HG03439 (cell line): ENCODE data around the gene INPP5K.

Source experiments
- ATAC-seq: cut with Tn5 transposase; IDR thresholded peaks from one replicate; pipeline ENCODE4 v1.9.1; 2021; ENCODE audit warnings: mild to moderate bottlenecking, moderate library complexity; ENCODE audit not compliant: unreplicated experiment

The INPP5K gene

GRCh38 chr17:1486802-1487695 lies 29.4 kb downstream of the INPP5K start:
- ATAC-seq, result no peak

- no peak for ATAC-seq
Measured at GRCh38 chr17:1485423-1486376, 30.7 kb downstream of the INPP5K start.

- ATAC-seq, result no peak
Measured at GRCh38 chr17:1484676-1485422, 31.6 kb downstream of the INPP5K start.

DNA sequence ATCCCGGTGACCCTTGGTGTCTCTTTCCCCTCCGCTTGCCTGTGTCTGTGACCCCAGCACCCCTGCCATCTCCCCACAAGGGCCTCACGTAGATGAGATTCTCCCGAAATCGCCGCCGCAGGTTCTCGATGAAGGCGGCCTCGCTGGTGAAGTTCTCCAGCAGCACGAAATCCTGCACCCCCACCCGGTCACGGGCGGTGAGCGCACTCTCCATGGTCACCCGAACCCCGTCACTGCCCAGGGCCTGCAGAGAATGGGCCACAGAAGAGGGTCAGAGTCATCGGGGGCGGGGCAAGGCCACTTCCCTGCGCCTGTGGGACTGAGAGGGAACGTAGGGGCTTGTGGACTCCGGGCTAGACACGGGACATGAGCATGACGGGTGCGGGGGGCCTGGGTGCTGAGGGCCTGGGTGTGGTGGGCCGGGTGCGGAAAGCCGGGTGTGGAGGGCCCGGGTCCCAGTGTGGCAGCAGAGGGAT lies 32.3 kb downstream of the INPP5K start:
- no peak for ATAC-seq

GRCh38 chr17:1482680-1483079 lies 33.7 kb downstream of the INPP5K start:
- ATAC-seq, result no peak

GRCh38 chr17:1481736-1482135 lies 34.7 kb downstream of the INPP5K start:
- ATAC-seq, result no peak

DNA sequence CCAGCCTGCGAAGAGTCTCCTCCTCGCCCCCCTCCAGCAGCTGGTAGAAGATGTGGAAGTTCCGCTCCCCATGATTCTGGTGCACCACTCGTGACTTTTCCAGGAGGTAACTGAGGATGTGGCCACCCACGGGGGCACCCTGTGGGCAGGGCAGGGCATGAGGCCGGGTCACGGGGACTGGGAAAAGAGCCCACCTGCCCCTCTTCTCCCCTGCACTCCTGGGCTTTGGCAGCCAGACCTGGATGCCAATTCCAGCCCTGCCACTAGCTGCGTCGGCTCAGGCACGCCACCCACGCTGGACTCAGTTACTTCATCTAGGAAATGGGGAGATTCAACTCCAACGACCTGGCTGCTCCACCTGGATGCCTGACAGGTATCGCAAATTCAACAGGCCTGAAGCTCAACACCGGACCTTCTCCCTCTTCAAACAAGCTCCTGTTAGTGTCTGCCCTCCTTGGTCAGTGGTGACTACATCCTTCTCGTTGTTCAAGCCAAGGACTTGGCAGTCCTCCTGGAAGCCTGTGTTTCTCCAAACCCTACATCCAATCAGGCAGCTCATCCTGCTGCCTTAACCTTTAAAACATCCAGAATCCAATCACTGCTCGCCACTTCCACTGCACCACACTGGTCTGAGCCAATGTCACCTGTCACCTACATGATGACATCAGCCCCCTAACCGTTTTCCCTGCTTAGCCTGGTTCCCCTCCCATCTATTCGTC lies 35.5 kb downstream of the INPP5K start:
- ATAC-seq, result no peak

DNA sequence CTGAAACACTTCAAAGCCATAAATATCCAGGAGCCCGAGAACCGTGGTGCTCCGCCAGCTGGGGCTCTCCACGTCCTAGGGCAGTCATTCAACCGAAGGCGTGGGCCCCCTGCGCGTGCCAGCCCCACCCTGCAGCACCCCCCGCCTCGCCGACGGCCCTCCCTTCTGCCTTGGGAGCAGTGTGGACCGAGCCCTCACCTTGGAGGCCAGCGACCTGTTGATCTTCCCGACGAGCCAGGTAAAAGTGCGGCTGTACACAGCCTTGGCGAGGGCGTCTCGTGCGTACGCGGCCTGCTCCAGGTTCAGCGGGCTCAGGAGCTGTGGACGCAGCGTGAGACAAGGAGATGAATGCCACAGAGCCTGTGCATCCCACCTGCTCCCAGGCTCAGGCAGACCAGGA lies 38.0 kb downstream of the INPP5K start:
- ATAC-seq, result no peak

DNA sequence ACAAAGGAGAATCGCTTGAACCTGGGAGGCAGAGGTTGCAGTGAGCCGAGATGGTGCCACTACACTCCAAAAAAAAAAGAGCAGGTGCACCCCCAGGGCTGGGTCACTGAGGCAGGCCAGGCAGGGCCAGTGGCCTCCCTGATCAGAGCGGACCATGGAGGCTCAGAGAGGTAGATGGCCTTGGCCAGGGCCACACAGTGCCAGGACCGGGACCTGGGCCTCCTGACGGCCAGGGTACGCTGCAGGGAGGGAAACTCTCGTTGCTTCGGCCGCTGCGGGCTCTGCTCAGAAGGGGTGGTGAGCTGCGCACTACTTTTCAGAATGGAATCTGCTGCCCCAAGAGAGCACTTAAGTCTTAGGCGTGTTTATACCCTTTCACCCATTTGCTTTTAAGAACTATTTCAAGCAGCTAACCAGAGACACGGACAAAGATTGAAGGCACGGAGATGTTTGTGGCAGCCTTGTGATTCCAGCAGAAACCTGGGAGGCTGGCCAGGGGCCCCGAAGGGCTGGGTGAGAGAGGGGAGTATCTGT lies 41.0 kb downstream of the INPP5K start:
- no peak for ATAC-seq

DNA sequence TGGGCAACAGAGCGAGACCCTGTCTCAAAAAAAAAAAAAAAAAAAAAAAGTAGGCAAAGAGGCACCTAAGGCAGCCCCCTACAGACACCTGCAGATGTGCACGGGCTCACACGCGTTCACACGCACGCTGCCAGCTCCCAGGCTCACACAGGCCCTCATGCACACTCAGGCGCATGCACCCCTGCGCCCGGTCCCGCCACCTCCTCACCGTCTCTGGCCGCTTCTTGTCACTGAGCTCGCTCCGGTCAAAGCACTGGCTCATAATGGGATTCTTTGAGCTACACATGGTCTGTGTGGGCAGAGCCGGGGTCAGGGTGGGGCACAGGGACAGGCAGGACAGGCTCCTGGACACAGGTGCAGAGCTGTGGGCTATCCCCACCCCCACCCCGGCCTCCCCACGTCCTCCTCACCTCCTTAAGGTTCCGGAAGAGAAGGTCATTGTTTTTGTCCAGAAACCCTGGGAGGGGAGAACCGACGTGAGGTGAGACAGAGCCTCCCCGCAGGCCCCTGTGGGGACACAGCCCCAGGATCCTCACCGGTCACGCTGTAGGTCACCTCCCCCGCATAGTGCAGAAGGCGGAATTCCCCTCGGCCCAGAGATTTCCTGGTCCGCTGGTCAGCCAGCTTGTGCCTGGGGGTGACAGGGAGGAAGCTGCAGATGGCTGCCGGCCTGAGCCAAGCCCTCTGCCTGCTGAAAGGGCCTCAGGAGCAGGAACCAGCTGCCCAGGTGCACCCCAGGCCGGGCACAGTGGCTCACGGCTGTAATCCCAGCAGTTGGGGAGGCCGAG lies 41.8 kb downstream of the INPP5K start:
- ATAC-seq, result no peak

DNA sequence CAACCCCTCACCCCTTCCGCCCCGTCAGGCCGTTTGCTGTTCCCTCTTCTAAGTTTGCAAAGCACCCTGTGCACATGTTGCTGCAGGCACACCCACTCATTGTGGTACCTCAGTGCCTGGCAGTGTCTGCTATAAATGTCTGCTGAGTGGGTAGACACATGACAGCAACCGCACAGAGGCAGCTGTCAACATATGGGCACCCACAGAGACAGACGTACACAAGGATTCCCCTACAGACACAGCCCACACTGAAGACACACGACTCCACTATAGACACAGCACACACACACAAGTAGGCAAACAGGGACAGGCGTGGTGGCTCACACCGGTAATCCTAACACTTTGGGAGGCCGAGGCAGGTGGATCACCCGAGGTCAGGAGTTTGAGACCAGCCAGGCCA lies 42.6 kb downstream of the INPP5K start:
- ATAC-seq, result no peak

GRCh38 chr17:1473170-1473569 lies 43.2 kb downstream of the INPP5K start:
- ATAC-seq, result no peak

DNA sequence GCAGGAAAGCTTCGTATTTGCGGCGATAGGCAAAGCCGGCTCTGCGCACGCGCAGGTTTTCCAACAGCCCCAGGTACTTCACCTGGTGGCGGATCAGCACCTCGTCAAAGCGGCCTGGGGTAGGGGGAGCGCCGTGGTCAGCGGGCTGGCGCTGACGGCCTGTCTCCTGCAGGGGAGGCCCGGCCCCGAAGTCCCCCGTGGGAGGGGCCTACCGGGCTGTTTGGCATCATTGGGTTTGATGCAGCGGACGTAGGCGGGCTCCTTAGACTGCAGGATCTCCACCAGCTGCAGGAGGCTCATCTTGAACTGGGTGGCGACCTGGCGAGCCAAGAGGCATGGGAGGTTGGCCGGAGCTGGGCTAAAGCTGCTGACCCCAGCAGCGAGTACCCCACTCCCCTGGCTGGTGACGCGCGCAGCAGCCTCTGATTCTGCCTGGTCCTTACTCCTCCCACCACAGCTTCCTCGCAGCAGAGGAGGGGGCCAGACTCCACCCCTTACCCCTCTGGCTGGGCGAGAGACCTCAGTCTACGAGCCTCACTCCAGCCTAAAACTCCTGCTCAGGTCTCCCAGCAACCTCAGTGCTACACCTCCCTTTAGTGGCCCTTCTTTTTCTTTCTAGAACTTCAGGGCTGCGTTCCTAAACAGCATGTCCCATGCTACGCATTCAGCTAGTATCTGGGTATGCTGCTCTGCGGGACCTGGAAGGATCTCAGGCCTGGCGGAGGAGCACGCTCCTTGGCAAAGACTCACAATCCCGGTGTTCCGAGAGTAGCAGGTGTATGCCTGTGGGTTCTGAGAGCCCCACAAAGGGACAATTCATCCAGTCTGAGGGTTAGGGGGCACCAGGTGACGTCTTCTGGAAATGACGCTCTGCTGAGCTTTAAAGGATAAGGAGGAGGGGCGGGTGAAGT lies 44.2 kb downstream of the INPP5K start:
- no peak for ATAC-seq

DNA sequence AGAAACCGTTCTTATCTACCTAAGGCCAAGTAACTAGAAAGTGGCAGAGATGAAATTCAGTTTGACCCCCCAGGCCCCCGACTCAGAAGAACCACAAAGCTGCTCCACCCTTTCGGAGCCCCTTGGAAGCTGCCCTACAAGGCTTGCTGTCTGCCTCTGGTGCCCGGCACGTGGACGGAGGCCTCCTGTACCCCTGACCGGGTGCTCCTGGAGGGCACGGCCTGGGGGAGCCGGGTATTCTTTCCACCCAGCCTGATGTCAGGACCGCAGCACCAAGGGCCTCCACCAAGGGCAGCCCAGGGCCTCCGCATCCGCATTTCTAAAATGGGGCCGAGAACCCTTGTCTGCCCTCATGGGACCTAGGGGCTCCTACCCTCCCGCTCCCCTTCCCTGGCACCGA lies 44.9 kb downstream of the INPP5K start:
- no peak for ATAC-seq

- ATAC-seq, result no peak
Measured at GRCh38 chr17:1470755-1471462, 45.5 kb downstream of the INPP5K start.

DNA sequence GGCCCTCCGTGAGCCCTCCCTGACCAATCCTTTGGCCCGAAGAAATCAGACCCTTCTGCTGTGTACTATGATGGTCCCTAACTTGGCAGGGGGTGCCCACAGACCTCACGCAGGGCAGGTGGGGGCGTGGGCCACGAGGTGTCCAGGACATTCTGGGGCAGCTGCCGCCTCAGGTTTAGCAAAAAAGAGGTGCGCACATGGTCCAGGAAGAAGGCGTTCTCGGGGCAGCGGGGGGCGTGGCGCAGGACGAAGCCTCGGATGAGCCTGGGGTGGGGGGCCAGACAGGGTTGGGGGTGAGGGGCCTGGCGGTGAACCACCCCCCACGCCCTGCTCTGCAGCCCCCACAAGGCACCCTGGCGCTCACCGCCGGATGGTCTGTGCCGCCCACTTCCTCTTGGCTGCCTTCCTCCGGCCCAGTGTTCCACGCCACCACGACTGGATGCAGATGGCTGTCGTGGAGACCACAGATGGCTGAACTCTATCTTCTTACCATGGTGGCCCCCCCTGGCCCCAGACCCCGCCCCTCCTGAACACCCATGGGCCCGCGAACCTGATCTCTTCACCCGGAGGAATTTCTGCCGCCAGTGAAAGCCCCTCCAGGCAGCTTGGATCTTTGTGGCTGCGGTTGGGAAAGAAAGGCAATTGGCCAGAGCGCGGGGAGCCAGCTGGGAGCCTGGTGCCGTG lies 46.2 kb downstream of the INPP5K start:
- no peak for ATAC-seq
